NOMO-1 (cell line): ENCODE measurements around the gene UPF2.
A peak's percentile ranks its signal among the peaks of the same experiment; 100 is the strongest.
"Not testable (repeated sequence)": the region's sequence is repeated elsewhere in the genome, so short reads cannot be mapped to it uniquely, and the experiment has no call there.

Experiments
- DNase-seq, 2 experiments: peaks; one replicate each; lab custom pipeline; 2025; ENCODE audit not compliant: unreplicated experiment in 2 of 2; lab: John Stamatoyannopoulos, UW

Gene UPF2

DNA sequence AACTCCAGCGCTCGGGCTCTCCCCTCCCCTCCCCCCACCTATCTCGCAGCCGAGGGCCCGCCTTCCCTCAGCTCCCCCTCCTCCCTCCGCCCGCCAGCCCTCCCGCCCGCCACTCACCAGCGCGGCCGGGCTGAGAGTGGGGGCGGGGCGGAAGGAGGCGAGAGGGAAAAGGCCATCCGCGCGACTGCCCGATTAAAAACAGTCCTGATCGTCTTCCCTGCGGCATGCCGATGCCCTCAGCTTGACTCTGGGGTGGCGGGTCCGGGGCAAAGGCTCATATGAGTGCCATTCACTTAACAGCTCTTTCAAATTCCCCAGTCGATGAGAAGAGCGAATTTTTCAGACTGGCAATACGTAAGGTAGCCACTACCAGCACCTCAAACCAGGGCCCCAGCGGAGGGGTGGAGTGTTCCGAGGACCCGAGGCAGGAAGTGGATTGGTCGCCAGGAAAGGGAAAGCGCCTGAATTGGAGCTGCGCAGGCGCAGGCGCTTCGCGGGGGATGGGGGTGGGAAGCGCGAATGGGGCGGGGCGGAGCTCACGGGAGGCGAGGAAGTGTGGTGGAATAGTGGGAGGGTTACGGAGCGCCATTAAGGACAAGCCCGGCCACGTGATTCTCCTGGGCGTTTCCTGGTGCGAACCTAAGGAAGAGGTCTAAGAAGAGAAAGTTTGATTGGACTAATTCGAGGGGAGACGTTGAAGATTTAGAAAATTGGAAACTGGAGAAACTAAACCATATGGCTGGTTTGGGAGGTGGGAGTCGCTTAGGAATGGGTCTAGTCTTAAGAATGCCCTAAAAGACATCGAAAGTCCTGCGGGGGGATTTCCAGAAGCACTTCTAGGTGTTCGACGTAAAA, at the start of gene UPF2:
UPF2 (minus strand) TSS at position 13 of the 855 bp plus-strand sequence. CDS start 7,386 bp downstream, outside the sequence.
- peak; percentile 98 to 99 for DNase-seq

DNA sequence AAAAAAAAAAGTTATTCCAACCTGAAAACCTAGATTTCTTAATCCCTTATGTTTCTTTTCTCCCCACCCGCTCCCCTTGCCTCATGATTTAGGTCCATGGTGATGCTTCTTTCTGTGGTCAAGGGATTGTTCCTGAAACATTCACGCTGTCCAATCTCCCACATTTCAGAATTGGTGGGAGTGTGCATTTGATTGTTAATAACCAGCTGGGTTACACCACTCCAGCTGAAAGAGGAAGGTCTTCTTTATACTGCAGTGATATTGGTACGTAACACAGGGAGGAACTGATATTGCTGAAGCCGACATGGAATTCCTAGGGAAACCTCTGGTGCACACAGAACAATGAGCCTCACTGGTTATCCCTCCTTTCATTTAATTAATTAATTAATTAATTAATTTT, 48.8 kb upstream of the UPF2 start:
- DNase-seq = no peak

GRCh38 chr10:12088919-12089318, 46.3 kb upstream of the UPF2 start:
- no peak for DNase-seq

DNA sequence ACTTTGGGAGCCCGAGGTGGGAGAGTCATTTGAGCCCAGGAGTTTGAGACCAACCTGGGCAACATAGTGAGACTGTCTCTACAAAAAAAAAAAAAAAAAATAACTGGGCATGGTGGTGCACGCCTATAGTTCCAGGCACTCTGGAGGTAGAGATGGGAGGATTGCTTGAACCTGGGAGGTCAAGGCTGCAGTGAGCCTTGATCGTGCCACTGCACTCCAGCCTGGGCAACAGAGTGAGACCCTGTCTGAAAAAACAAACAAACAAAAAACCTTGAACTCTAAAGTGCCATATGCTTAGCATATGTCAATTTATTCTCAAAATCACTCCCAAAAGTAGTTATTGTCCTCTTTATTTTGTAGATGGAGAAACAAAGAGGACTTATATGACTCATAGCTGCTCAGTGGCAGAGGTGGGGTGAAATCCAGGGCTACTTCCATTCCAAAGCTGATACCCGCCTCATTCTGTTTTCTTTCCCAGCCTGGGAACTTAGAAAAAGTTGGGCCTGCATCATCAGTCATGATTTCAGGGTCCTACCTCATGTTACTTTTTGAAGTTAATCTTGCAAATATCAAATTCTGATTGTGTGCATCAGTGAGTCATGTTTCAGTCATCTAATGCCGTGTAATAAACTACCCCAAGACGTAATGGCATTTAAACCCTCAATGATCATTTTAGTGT, 39.4 kb upstream of the UPF2 start:
- no peak for DNase-seq

DNA sequence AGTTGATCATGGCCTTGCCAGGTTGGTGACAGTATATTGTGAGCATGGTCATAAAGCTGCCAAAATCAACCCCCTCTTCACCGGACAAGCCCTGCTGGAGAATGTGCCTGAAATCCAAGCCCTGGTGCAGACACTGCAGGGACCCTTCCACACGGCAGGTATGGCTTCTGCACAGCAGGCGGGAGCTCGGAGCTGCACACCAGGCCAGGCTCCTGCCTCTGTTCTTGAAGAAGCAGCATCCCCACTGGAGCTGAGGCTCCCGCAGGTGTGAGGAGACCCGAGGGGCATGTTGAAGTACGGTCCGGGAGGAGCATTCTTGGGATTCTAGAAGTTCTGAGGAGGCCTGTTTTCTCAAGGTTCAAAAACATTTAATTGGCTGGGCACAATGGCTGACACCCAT, 38.9 kb upstream of the UPF2 start:
- DNase-seq = no peak

DNA sequence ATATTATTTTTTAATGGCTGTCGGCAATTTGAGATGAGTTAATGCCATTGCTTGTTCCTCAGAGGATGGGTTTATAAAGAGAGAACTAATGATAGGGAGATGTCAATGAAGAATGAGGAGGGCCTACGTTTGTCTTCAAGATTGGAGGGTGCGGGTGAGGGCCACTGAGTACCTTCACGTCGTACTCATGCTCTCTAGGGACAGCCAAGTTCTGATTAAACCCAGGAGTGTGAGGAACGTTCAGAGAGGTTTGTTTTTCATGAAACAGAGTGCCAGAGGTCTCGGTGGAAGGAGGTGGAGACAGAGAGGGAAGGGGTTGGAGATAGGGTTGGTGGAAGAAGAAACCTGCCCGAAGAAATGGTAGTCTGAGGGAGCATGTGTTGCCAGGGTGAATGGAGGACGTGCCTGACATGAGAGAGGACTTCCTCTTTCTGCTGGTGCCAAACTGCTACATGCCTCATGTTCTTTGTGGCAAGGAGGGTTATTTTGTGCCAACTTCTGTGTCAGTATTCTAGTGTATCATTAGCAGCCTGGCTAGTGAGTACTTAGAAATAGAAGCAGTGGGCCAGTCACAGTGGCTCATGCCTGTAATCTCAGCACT, 35.1 kb upstream of the UPF2 start:
- DNase-seq = peak; percentile 21 to 36

DNA sequence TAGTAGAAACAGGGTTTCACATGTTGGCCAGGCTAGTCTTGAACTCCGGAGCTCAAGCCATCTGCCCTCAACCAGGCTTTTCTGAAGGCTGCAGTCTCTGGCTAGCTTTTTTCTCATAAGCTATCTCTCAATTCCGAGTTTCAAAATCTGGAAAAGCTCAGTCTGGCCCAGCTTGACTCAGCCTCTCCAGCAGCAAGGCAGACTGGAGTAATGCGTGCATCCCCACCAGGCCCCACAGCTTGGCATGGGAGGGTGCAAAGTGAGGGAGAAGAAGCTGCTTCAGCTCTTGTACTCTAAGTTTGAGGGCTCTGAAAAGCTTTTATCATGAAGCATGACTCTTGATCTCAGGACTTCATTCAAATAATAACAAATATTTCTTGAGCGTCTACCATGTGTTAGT, 30.9 kb upstream of the UPF2 start:
- DNase-seq = no peak

DNA sequence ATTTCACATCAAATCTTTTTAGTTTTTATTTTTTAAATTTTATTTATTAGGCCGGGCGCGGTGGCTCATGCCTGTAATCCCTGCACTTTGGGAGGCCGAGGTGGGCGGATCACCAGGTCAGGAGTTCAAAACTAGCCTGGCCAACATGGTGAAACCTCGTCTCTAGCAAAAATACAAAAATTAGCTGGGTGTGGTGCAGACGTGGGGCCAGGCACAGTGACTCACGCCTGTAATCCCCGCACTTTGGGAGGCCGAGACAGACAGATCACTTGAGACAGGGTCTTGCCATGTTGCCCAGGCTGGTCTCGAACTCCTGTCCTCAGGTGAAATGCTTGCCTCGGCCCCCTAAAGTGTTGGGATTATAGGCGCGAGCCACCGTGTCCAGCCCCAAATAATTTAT, 28.8 kb upstream of the UPF2 start:
- DNase-seq = not testable (repeated sequence)

GRCh38 chr10:12068449-12069269, 26.1 kb upstream of the UPF2 start, which contains the start of gene DHTKD1:
Gene DHTKD1, plus strand, starts transcription at chr10:12068954. Its CDS starts 80 bp downstream, at chr10:12069034.
- DNase-seq = peak; percentile 98

DNA sequence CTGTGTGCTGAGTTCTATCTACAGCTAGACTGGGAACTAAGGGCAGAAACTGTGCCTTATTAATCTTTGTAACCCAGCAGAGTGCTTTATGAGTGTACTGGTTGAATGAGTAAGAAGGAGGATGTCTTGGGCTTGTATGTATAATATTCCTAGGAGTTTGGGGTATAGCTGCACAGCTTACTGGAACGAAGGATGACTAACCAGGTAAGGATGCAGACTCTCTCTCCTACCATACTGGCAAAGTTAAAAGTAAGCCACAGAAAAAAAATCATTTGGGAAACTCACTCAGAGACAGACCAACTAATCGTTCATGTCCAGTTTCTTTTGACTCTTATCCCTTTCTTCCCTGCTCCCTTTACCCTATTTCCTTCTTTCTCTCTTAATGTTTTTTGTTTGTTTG, 24.7 kb upstream of the UPF2 start:
- DNase-seq = no peak

DNA sequence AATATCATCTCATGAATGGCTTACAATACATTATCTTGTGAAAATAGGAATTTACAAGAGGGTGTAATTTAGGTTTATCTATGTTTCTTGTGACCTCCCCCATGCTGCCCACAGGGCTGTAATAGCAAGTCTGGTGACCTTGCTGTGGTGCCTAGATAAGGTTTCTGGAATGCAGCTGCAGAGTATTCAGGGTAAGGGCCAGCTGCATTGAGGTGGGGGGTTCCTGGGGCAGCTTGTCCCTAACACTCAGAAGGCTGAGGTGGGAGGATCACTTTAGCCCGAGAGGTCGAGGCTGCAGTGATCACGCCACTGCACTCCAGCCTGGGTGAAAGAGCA, 20.8 kb upstream of the UPF2 start:
- DNase-seq = no peak

DNA sequence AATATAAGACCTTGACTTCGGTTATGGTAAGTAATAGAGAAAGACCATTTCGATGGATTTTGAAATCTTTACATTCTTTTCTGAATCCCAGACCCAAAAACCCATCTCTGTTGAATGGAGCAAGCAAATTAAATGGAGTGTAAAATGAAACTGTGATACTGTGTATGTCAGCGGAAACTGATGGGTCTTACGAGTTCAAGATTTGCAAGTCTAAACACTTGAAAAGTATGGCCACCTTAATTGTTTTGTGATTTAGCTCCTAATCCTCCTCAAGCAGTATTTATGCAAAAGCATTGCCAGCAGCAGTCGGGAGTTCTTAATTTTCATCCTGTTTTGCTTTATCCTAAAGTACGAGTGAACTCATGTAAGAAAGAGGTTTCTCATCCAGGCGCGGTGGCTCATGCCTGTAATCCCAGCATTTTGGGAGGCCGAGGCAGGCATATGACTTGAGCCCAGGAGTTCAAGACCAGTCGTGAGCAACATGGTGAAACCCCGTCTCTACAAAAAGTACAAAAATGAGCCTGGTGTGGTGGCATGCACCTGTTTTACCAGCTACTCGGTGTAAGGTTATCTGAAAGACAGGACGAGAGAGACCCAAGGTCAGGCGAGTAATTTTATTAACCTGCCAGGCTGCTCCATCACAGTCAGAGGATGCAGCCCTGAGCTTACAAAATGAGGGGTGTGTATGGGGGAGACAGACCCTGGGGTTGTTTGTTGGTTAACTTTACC, 20.3 kb upstream of the UPF2 start:
- DNase-seq = no peak

DNA sequence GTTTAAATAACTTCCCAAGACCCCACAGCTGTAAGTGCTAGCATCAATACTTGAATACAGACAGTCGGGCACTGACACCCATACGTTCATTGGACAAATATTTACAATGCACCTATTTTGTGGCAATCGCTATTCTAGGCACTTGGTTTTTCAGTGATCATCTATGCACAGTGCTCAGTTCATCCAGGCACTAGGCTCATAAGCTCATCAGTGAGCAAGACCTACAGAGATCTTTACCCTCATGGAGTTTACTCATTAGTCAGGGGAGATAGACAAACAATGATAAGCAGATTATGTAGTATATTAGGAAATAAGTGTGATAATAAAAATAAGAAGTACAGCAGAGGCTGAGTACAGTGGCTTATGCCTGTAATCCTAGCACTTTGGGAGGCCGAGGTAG, 18.5 kb upstream of the UPF2 start:
- DNase-seq = no peak

DNA sequence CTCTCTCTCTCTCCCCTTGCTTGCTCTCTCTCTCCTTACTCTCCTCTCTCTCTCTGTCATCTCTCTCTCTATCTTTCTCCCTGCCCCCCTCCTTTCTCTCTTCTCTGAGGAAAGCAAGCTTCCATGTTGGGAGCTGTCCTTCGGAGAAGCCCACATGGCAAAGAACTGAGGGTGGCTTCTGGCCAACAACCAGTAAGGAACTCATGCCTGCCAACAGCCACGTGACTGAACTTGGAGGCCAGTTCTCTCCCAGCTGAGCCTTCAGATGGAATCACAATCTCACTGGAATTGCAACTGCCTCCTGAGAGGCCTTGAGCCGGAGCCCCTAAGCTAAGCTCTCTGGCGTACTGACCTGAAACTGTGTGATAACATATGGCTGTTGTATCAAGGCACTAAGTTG, 14.1 kb upstream of the UPF2 start:
- no peak for DNase-seq

- DNase-seq = no peak
These were observed 13.1 kb upstream of the UPF2 start for GRCh38 chr10:12055732-12056131.

GRCh38 chr10:12051241-12051640, 8.6 kb upstream of the UPF2 start:
- peak; percentile 40 to 80 for DNase-seq

DNA sequence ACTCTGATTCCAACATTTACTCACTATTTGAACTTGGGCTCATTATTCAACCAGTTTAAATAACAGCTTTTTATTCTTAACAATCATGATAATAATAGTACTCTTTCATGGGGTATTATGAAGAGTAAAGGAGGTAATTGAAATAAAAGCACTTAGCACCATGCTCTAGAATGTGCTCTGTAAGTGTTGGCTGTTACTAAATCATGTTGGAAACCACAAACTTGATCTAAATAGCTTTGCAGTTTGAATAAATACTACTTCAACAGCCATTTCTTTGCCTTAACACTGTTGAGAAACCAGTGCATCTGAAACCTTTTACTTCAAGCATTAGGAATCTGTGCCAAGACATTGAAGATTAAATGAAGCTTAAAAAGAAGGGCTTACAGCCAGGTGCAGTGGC, 7.9 kb upstream of the UPF2 start:
- peak in 1 of 2 experiments; percentile 2 for DNase-seq

GRCh38 chr10:12048547-12048946, 5.9 kb upstream of the UPF2 start:
- DNase-seq = no peak

- DNase-seq = no peak
These were observed 3.0 kb upstream of the UPF2 start for GRCh38 chr10:12045596-12045995.

DNA sequence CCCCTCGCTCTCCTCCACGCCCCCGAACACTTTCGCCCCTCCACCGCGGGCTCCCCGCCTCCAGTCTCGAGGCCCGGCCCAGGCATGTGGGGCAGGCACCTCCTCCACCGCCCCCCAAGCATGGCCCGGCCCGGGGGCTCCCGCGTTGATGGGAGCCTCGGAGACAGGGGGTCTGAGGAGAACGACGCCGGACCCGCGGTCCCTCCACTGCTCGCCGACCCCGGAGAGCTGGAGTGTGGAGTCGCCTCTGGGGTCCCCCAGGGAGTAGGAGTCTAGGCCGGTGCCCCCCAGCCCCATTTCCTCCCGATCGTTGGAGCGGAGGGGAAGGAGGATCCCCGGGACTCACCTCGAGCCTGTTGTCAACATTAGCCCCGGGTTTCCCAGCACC, 206 bp downstream of the UPF2 start:
- no peak for DNase-seq
